Neutrophil (primary cell): ENCODE results near the gene IGSF21.

Experiments
- H3K27ac ChIP-seq: fragments of 200-600 bp; sonication (generic); 2 replicates; pipeline ENCODE4 v1.5.1; 2016; ENCODE audit warnings: mild to moderate bottlenecking, moderate library complexity
- H3K27me3 ChIP-seq: fragments of 200-600 bp; sonication (generic); 2 replicates; pipeline ENCODE4 v1.6.0; 2016; ENCODE audit warnings: mild to moderate bottlenecking
- H3K36me3 ChIP-seq: fragments of 200-600 bp; sonication (generic); 2 replicates; pipeline ENCODE4 v1.5.1; 2017
- H3K4me1 ChIP-seq, 2 experiments: fragments of 200-600 bp in 1 of 2; sonication (generic) in 1 of 2; 1 replicate in 1 of 2; 2 replicates in 1 of 2; pipeline versions ENCODE4 v1.5.1 to v1.6.1; 2013 to 2016; ENCODE audit warnings: low read depth in 1 of 2, low read length in 1 of 2, mild to moderate bottlenecking in 1 of 2, moderate library complexity in 1 of 2; ENCODE audit not compliant: control insufficient read depth in 1 of 2, insufficient read depth in 1 of 2
- H3K4me3 ChIP-seq, 2 experiments: fragments of 200-600 bp in 1 of 2; sonication (generic) in 1 of 2; 1 replicate in 1 of 2; 2 replicates in 1 of 2; pipeline ENCODE4 v1.5.1; 2013 to 2016; ENCODE audit warnings: low read depth in 1 of 2, low read length in 1 of 2, mild to moderate bottlenecking in 1 of 2, moderate library complexity in 1 of 2
- H3K9me3 ChIP-seq: fragments of 200-600 bp; sonication (generic); 2 replicates; pipeline ENCODE4 v1.5.1; 2016
- CTCF ChIP-seq: fragments of 200-600 bp; sonication (generic); IDR thresholded peaks from 2 replicates; pipeline ENCODE4 v1.5.1; 2016; ENCODE audit warnings: antibody characterized with exemption

Gene IGSF21

DNA sequence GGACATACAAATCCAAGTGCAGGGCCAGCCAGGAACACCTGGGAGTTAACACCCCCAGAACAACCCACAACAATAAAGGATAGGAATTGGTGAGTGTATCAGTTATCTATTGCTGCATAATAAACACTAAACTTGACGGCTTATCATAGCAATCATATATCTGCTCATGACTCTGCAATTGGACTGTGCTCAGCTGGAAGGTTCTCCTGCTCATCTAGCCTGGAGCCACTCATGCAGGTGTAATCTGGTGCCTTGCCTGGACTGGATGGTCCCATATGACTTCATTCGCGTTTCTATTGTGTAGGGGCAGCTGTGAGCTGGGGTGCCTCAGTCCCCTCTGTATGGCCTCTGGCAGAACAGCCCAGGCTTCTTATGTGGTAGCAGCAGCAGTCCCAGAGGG, 296.9 kb downstream of the IGSF21 start:
- Histone ChIP-seq H3K27ac (no peak overlapping the region), H3K9me3 (no peaks in the 10 kb centered on the region), H3K4me3 (no peak overlapping the region), H3K27me3 (no peaks in the 10 kb centered on the region), H3K4me1 (no peaks in the 10 kb centered on the region), H3K36me3 (no peaks in the 10 kb centered on the region)
- TF ChIP-seq CTCF = no peak

DNA sequence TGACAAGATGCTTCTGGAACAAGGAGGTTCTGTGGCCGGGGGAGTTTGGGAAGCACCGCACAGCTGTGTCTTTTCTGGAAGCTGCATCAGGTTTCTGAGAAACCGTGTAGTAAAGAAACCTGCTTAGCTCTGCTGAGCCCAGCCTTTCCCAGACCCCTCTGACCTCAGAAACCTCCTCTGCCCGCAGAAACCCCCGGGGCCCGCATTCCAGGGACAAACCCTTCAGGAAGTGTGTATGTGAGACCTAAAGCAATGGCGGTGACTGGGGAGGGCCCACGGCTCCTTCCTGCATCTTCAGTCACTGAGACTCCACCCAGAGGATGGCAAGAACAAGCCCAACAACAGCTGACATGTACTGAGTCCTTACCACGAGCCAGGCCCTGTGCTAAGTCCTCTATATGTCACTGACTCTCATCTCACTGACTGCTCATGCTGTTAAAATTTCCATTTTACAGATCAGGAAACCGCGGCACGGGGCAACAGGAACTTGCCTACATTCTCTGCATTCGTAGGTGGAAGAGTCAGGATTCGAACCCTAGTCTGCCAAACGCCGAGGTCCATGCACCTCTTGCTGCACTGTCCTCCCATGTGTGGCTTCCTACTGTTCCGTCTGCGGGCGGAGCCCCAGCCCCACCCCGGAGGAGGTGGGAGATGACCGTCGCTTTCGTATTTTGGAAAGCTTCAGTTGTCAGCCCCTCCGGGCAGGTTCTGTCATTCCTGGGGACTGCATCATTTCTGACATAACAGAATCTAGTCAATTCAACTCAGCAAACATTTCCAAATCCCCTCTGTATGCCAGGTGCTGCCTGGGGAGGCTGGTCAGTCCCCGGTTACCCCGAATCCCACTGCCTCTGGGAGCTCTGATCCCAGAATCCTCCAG, 299.8 kb downstream of the IGSF21 start:
- Histone ChIP-seq H3K27me3 (no peaks in the 10 kb centered on the region), H3K4me1 (no peaks in the 10 kb centered on the region), H3K9me3 (no peaks in the 10 kb centered on the region), H3K36me3 (no peaks in the 10 kb centered on the region), H3K4me3 (no peak overlapping the region), H3K27ac (no peak overlapping the region)
- no peak for TF ChIP-seq CTCF

- H3K4me1 ChIP-seq = no peaks in the 10 kb centered on the region
- no peak overlapping the region for H3K4me3 ChIP-seq
- H3K36me3 ChIP-seq = no peaks in the 10 kb centered on the region
- no peak overlapping the region for H3K27ac ChIP-seq
- no peak for TF ChIP-seq CTCF
- H3K9me3 ChIP-seq = no peaks in the 10 kb centered on the region
- H3K27me3 ChIP-seq = no peaks in the 10 kb centered on the region
These were observed 301.2 kb downstream of the IGSF21 start for GRCh38 chr1:18408656-18409370.

DNA sequence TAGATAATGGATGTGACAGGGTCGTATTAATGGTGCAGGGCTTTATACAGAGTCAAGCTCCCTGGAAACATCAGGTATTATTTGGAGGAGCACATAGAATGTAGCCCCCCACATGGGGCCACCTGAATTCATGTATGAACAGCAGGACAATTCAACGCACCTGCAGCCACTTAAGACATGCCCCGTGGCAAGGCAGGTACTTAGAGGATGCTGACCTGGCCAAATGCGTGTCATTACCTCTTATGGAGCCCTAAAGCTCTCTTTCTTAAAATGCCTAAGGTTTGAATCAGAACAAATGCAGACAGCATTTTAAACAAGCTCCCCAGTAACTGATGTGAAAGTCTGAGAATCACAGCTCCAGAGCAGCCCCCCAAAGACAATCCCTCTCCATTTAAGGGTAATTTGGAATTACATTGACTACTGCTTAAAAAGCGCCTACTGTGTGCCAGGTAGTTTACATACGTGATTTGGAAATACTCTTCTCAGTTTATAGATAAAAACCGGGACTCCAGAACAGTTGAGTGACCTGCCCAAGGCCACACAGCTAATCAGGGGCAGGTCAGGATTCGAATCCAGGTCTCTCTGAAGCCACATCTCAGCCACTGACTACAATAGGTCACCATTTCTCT, 302.1 kb downstream of the IGSF21 start:
- no peak for TF ChIP-seq CTCF
- H3K4me1 ChIP-seq = no peaks in the 10 kb centered on the region
- H3K36me3 ChIP-seq = no peaks in the 10 kb centered on the region
- H3K4me3 ChIP-seq = no peak overlapping the region
- H3K9me3 ChIP-seq = no peaks in the 10 kb centered on the region
- H3K27me3 ChIP-seq = no peaks in the 10 kb centered on the region
- H3K27ac ChIP-seq = no peak overlapping the region

DNA sequence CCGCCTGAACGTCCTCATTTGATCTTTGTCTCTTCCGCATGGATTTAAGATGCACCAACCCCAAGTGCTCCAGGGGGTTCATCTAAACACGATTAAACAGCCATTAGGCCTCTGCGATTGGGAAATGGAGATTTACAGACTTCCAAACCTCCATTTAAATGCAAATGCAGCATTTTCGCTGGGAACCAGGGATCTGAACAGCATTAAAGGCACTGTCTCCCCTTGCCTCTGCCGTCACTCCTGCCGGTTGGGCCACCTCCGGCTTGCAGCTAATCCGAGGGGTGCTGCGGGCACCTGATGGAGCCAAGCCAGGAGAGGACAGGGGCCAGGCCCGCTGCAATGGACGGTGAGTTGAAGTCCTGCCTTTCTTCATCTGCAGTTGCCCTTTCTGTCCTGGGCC, 302.8 kb downstream of the IGSF21 start:
- no peak overlapping the region for H3K4me3 ChIP-seq
- no peaks in the 10 kb centered on the region for H3K27me3 ChIP-seq
- no peaks in the 10 kb centered on the region for H3K36me3 ChIP-seq
- no peaks in the 10 kb centered on the region for H3K9me3 ChIP-seq
- no peak for TF ChIP-seq CTCF
- H3K4me1 ChIP-seq = no peaks in the 10 kb centered on the region
- H3K27ac ChIP-seq = no peak overlapping the region
